BJ (cell line): Measurements from ENCODE around the gene RHOF. TPM values are rescaled to one million over a fixed set of nuclear protein-coding genes. Genes with fewer than 3 reads are reported as not detected.

ENCODE experiments used
- CTCF ChIA-PET: fragments of 350-600 bp; formaldehyde crosslinking; extraction: SDS; loops from one replicate; lab custom pipeline; 2021; ENCODE audit warnings: antibody characterized with exemption, inconsistent platforms; lab: Yijun Ruan, JAX
- POLR2A ChIA-PET: fragments of 300-600 bp; sonication (Branson Sonifier 250); formaldehyde crosslinking; extraction: SDS; loops from one replicate; lab custom pipeline; 2021; ENCODE audit warnings: antibody characterized with exemption; lab: Charles Lee
- DNase-seq: peaks from one replicate; pipeline ENCODE4 v3.0.0-alpha.2; 2011; ENCODE audit warnings: low read depth
- H3K27me3 ChIP-seq: 2 replicates; pipeline ENCODE4 v1.6.0; 2011; ENCODE audit warnings: low read length; ENCODE audit not compliant: control insufficient read depth, insufficient read depth
- H3K36me3 ChIP-seq: 2 replicates; pipeline ENCODE4 v1.5.1; 2011; ENCODE audit warnings: low read length; ENCODE audit not compliant: control insufficient read depth, insufficient read depth
- H3K4me3 ChIP-seq: 2 replicates; pipeline ENCODE4 v1.5.1; 2011; ENCODE audit warnings: low read depth, mild to moderate bottlenecking, control low read depth, low read length
- polyA plus RNA-seq: library from polyadenylated mRNA; depleted of rRNA; stranded (reverse); fragments of >200 nt; gene quantifications from 2 replicates; pipeline ENCODE4 v1.2.3, GENCODE V29; 2011
- TF ChIP-seq, protein P1 (sequence below): IDR thresholded peaks from 2 replicates; pipeline ENCODE4 v1.5.1; 2011; ENCODE audit warnings: low read depth, mild to moderate bottlenecking, control low read depth, inconsistent platforms, low read length, moderate library complexity; ENCODE audit not compliant: insufficient read depth

RHOF gene
- polyA plus RNA-seq, 1 experiment = 3.0 TPM

- DNase-seq = no peak
- ChIA-PET POLR2A (no interaction called here), CTCF (interaction anchor here (2.3 to 4.7 kb wide), 2 partner anchors 9 to 17 kb away, joined by 14 to 26 read pairs; no protein-coding TSS in a partner anchor)
- TF ChIP-seq, protein P1, sequence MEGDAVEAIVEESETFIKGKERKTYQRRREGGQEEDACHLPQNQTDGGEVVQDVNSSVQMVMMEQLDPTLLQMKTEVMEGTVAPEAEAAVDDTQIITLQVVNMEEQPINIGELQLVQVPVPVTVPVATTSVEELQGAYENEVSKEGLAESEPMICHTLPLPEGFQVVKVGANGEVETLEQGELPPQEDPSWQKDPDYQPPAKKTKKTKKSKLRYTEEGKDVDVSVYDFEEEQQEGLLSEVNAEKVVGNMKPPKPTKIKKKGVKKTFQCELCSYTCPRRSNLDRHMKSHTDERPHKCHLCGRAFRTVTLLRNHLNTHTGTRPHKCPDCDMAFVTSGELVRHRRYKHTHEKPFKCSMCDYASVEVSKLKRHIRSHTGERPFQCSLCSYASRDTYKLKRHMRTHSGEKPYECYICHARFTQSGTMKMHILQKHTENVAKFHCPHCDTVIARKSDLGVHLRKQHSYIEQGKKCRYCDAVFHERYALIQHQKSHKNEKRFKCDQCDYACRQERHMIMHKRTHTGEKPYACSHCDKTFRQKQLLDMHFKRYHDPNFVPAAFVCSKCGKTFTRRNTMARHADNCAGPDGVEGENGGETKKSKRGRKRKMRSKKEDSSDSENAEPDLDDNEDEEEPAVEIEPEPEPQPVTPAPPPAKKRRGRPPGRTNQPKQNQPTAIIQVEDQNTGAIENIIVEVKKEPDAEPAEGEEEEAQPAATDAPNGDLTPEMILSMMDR = no peak
- Histone ChIP-seq H3K4me3 (no peak overlapping the region), H3K36me3 (peaks cover 47% of the 10 kb centered on the region), H3K27me3 (no peaks in the 10 kb centered on the region)
Observed at GRCh38 chr12:121828826-121829225, 35.3 kb upstream of the RHOF start.

GRCh38 chr12:121828306-121828705 lies 34.8 kb upstream of the RHOF start:
- H3K27me3 ChIP-seq = no peaks in the 10 kb centered on the region
- POLR2A ChIA-PET = no interaction called here
- TF ChIP-seq, protein P1 = no peak
- no peak for DNase-seq
- CTCF ChIA-PET = interaction anchor here (1.2 to 4.7 kb wide), 3 partner anchors 10 to 33 kb away, joined by 6 to 26 read pairs (median 14); no protein-coding TSS in a partner anchor
- peaks cover 52% of the 10 kb centered on the region for H3K36me3 ChIP-seq
- no peak overlapping the region for H3K4me3 ChIP-seq

DNA sequence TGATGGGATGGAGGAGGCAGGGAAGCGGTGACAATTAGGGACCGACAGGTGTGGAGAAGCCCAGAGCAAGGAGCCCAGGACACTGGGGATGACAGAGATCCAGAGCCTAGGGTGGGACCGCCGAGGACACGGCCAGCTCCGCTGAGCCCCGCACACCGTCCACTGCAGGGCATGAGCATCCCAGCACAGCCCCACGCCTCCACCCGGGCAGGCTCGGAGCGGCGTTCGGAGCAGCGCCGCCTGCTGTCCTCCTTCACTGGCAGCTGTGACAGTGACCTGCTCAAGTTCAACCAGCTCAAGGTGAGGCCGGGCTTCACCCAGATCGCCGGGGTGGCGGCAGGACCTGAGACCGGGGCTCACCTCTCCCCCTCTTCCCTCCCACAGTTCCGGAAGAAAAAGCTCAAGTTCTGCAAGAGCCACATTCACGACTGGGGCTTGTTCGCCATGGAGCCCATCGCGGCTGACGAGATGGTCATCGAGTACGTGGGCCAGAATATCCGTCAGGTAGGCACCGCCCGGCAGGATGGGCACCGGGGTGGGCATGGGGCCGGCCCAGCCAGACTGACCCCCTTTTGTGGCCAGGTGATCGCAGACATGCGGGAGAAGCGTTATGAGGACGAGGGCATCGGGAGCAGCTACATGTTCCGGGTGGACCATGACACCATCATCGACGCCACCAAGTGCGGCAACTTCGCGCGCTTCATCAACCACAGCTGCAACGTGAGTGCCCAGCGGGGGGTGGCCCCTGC lies 34.0 kb upstream of the RHOF start:
- H3K4me3 ChIP-seq = no peak overlapping the region
- DNase-seq = no peak
- peaks cover 55% of the 10 kb centered on the region for H3K36me3 ChIP-seq
- CTCF ChIA-PET = interaction anchor here (1.2 to 4.7 kb wide), 4 partner anchors 10 to 33 kb away, joined by 6 to 26 read pairs (median 18); partner anchors contain the start of gene RHOF
- no peaks in the 10 kb centered on the region for H3K27me3 ChIP-seq
- POLR2A ChIA-PET = no interaction called here
- TF ChIP-seq, protein P1 = no peak

DNA sequence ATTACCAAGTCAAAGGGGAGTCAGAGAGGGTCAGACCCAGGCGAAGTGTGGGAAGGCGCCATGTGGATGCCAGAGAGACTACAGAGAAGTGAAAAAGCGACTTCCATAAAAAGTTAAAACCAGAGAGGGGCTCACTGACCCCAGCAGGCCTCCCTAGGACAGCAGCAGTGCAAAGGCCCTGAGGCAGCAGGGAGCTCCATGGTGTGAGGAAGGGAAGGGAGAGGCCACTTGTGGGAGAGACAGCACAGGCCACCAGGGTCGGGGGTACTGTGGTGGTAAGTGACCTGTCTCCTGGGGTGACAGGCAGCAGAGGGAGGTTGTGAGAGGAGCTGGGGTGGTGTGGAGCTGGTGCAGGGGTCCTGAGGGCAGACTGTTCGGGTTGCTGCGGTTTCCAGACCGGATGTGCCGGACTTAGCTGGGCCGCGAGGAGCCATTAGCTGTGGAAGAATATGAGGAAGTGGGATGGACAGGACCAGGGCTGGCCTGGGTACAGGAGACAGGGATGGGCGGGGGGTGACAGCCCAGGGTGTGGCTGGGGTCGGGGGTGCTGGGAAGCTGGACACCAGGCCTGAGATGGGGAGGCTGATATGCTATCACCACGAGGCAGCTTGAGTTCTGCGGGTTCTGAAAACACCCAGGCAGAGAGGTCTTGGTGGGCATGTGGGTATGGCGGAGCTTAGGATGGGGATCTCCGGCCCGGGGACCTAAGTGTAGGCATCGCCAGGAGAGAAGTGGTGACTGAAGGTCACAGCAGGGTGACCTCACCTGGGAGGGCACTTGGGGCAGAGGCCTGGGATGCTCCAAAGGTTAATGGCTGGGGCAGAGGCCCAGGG lies 33.0 kb upstream of the RHOF start:
- TF ChIP-seq, protein P1 = no peak
- Histone ChIP-seq H3K36me3 (peaks cover 56% of the 10 kb centered on the region), H3K4me3 (no peak overlapping the region), H3K27me3 (no peaks in the 10 kb centered on the region)
- POLR2A ChIA-PET = no interaction called here
- CTCF ChIA-PET = interaction anchor here (2.3 to 4.7 kb wide), 3 partner anchors 11 to 32 kb away, joined by 14 to 26 read pairs (median 23); partner anchors contain the start of gene RHOF
- DNase-seq = no peak
